IMR-90 (cell line): ENCODE measurements around the gene CADM1.

Experiments used
- CTCF ChIP-seq: conservative IDR thresholded peaks from 2 replicates; pipeline ENCODE4 v1.5.1; 2012; ENCODE audit warnings: mild to moderate bottlenecking, low read depth, low read length, improper control_type of control experiment
- MAZ ChIP-seq: IDR thresholded peaks from 2 replicates; pipeline ENCODE4 v1.6.1; 2012; ENCODE audit warnings: low read depth, mild to moderate bottlenecking, low read length, improper control_type of control experiment, moderate library complexity, borderline replicate concordance
- MXI1 ChIP-seq: IDR thresholded peaks from 2 replicates; pipeline ENCODE4 v1.6.1; 2012; ENCODE audit warnings: low read depth, mild to moderate bottlenecking, low read length, moderate library complexity, borderline replicate concordance
- POLR2A ChIP-seq: IDR thresholded peaks from 2 replicates; pipeline ENCODE4 v1.6.1; 2012; ENCODE audit warnings: mild to moderate bottlenecking, low read depth, low read length
- RAD21 ChIP-seq: IDR thresholded peaks from 2 replicates; pipeline ENCODE4 v1.6.1; 2012; ENCODE audit warnings: low read length, improper control_type of control experiment
- SMC3 ChIP-seq: fragments of 150-350 bp; IDR thresholded peaks from 2 replicates; pipeline ENCODE4 v1.6.1; 2016; ENCODE audit warnings: low read depth, mild to moderate bottlenecking, antibody characterized with exemption, low read length, moderate library complexity

- no peak for TF ChIP-seq CTCF
- TF ChIP-seq MAZ = no peak
- no peak for TF ChIP-seq POLR2A
- TF ChIP-seq SMC3 = no peak
- no peak for TF ChIP-seq MXI1
- TF ChIP-seq RAD21 = no peak
Observed at GRCh38 chr11:115521825-115522224, 17.6 kb upstream of the CADM1 start.
